Stimulated activated CD4-positive, alpha-beta T cell treated with anti-CD3 and anti-CD28 coated beads, Interleukin-1b, Interleukin-23, amount 100 ng/mL, for 24 hours (primary cell): ENCODE measurements around the gene CCDC141.

ENCODE experiments used
- DNase-seq, 4 experiments: peaks; one replicate each; pipeline ENCODE4 v3.0.0-alpha.2; 2020; ENCODE audit warnings: low read depth in 4 of 4, low spot score in 1 of 4

CCDC141 gene

GRCh38 chr2:178870703-178871102, 179.2 kb downstream of the CCDC141 start:
- DNase-seq, result no peak

- DNase-seq, result no peak
Observed at GRCh38 chr2:178865999-178866398, 183.9 kb downstream of the CCDC141 start.

- no peak for DNase-seq
Observed at GRCh38 chr2:178865146-178865936, 184.6 kb downstream of the CCDC141 start.

GRCh38 chr2:178863856-178864620, 185.9 kb downstream of the CCDC141 start:
- DNase-seq, result no peak

GRCh38 chr2:178863130-178863855, 186.6 kb downstream of the CCDC141 start:
- DNase-seq, result no peak

GRCh38 chr2:178860551-178860950, 189.4 kb downstream of the CCDC141 start:
- DNase-seq, result no peak

- DNase-seq, result no peak
Observed at GRCh38 chr2:178859730-178860129, 190.2 kb downstream of the CCDC141 start.

GRCh38 chr2:178858896-178859625, 190.9 kb downstream of the CCDC141 start:
- DNase-seq, result no peak

- DNase-seq, result no peak
Observed at GRCh38 chr2:178855151-178855550, 194.8 kb downstream of the CCDC141 start.

GRCh38 chr2:178848335-178848734, 201.6 kb downstream of the CCDC141 start:
- DNase-seq, result no peak

- DNase-seq, result no peak
Observed at GRCh38 chr2:178846458-178846802, 203.5 kb downstream of the CCDC141 start.

- no peak for DNase-seq
Observed at GRCh38 chr2:178845566-178846457, 204.1 kb downstream of the CCDC141 start.

GRCh38 chr2:178844701-178845100, 205.2 kb downstream of the CCDC141 start:
- no peak for DNase-seq

- DNase-seq, result no peak
Observed at GRCh38 chr2:178844269-178844668, 205.7 kb downstream of the CCDC141 start.

- no peak for DNase-seq
Observed at GRCh38 chr2:178843697-178844096, 206.2 kb downstream of the CCDC141 start.

GRCh38 chr2:178836807-178837206, 213.1 kb downstream of the CCDC141 start:
- DNase-seq, result no peak

- DNase-seq, result no peak
Observed at GRCh38 chr2:178834086-178834485, 215.9 kb downstream of the CCDC141 start.

GRCh38 chr2:178833382-178833781, 216.6 kb downstream of the CCDC141 start:
- no peak for DNase-seq

- DNase-seq, result no peak
Observed at GRCh38 chr2:178830451-178830850, 219.5 kb downstream of the CCDC141 start.

GRCh38 chr2:178829981-178830380, 220.0 kb downstream of the CCDC141 start:
- no peak for DNase-seq
